Measurements from ENCODE around the gene LIMK1. TPM values are rescaled to one million over a fixed set of nuclear protein-coding genes. Genes with fewer than 3 reads are reported as not detected.
"Not testable (repeated sequence)": the region's sequence is repeated elsewhere in the genome, so short reads cannot be mapped to it uniquely, and the experiment has no call there.

The LIMK1 gene
- total RNA-seq, 1 experiment from 2014 or later: 43.4 TPM

DNA sequence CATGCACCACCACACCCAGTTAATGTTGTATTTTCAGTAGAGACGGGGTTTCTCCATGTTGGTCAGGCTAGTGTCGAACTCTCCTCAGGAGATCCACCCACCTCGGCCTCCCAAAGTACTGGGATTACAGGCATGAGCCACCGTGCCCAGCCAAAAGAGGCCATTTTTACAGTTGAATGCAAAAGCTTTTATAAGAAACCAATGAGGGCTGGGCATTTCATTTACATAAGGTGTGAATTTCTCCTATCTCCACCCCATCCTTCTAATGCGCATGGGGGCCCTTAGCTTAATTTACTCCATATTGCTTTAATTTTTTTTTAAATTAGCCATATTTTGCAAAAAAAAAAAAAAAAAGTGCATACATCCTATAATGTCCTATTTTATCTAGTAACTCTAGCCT lies 65.5 kb downstream of the LIMK1 start:
- no peak overlapping the region for H3K27ac ChIP-seq
- DNase-seq: no peak
- no peak overlapping the region for H3K4me3 ChIP-seq
- H3K9me3 ChIP-seq (replicated peaks): no peaks in the 10 kb centered on the region
- H3K4me1 ChIP-seq: no peaks in the 10 kb centered on the region
- H3K27me3 ChIP-seq: no peaks in the 10 kb centered on the region
- no peaks in the 10 kb centered on the region for H3K36me3 ChIP-seq

DNA sequence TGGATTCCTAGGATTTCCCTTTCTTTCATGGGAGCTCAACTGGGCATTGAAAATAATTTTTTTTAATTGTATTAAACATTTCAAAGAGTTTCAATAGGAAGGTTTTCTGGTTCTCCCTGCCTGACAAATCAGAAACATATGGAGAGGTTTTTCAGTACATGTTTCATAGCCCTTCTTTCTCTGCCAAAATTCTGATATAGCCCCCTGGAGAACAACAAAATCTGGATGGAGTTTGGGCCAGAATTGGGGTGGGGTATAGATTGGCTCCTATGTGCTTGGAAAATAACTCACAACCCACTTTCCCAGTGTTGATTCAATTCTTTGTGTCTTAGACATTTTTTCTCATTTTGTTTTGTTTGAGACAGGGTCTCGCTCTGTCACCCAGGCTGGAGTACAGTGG lies 66.0 kb downstream of the LIMK1 start:
- Histone ChIP-seq H3K4me1 (no peaks in the 10 kb centered on the region), H3K36me3 (no peaks in the 10 kb centered on the region), H3K9me3 (replicated peaks) (no peaks in the 10 kb centered on the region), H3K4me3 (no peak overlapping the region), H3K27me3 (no peaks in the 10 kb centered on the region), H3K27ac (no peak overlapping the region)
- DNase-seq: no peak

DNA sequence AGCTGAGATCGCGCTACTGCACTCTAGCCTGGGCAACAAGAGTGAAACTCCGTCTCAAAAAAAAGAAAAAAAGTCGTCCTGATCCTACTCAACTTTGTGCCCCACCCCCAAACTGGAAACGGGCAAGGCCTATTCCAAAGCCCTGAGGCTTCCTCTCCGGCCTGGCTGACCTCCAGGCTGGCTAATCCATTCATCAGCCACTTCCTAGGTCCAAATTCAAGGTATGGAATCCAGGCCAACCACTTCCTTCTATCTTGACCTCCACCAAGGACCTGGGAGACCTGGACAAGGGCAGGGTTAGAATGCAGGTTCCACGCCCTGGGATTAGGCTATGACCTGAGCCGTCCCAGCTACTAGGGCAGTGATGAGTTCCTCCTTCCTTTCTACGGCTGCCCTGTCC lies 70.1 kb downstream of the LIMK1 start:
- Histone ChIP-seq H3K9me3 (replicated peaks) (no peaks in the 10 kb centered on the region), H3K4me3 (no peak overlapping the region), H3K4me1 (no peaks in the 10 kb centered on the region), H3K36me3 (no peaks in the 10 kb centered on the region), H3K27me3 (no peaks in the 10 kb centered on the region), H3K27ac (no peak overlapping the region)
- no peak for DNase-seq

DNA sequence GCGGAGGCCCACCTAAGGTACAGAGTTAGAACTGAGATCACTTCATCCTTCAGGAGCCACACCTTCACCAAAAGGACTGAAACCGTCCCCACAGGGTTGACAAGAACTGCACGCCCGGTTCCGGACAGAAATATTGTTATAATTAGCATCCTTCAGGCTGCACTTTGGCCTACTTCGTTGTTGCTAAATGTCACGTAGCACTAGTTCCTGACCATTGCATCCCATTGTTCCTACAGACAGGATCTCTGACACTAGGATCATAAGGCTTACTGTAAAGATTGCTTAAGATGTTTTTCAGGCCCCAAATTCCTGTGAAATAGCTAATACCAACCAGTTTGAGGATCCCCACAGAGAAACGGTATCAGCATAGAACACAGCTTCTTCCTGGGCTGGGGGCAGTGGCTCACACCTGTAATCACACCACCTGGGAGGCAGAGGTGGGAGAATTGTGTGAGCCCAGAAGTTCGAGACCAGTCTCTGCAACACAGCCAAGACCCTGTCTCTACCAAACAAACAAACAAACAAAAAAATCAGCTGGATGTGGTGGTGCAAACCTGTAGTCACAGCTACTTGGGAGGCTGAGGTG lies 72.3 kb downstream of the LIMK1 start:
- no peak overlapping the region for H3K4me3 ChIP-seq
- H3K4me1 ChIP-seq: no peaks in the 10 kb centered on the region
- no peaks in the 10 kb centered on the region for H3K36me3 ChIP-seq
- no peaks in the 10 kb centered on the region for H3K9me3 ChIP-seq (replicated peaks)
- no peak overlapping the region for H3K27ac ChIP-seq
- no peak for DNase-seq
- no peaks in the 10 kb centered on the region for H3K27me3 ChIP-seq

DNA sequence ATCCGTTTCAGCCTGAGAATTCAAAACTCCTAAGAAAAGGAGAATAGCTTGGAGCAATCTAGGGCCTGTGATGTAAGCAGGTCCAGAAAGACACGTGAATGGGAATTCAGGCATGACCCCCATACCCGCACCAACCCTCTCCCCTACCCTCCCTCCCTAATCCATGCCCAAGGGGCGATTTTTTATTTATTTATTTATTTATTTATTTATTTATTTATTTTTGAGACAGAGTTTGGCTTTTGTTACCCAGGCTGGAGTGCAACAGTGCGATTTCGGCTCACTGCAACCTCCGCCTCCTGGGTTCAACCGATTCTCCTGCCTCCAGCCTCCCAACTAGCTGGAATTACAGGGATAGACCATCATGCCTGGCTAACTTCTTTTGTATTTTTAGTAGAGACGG lies 74.0 kb downstream of the LIMK1 start:
- Histone ChIP-seq H3K4me1 (no peaks in the 10 kb centered on the region), H3K9me3 (replicated peaks) (no peaks in the 10 kb centered on the region), H3K36me3 (no peaks in the 10 kb centered on the region), H3K27me3 (no peaks in the 10 kb centered on the region), H3K4me3 (no peak overlapping the region), H3K27ac (no peak overlapping the region)
- no peak for DNase-seq

DNA sequence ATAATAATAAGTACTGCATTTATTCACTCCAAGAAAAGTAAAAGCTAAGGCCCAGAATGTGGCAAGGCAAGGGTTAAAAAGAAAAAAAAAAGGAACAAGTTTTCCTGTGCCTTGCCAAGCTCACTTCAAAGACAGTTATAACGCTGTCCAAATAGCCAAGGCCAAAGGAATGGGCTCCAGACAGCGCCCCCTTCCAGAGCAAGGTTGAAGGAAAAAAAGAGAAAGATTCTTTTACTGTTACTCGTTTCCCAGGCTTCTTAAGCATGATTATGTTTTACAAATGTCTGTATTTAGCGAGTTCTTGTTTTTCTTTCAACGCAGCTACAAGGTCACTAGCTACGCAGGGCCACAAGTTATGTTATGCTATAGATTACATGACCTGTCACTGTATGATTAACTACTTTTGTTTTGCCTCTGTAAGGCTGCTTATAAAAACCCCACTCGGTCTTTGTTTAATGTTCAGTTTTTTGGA lies 81.4 kb downstream of the LIMK1 start:
- Histone ChIP-seq H3K36me3 (no peaks in the 10 kb centered on the region), H3K27ac (no peak overlapping the region), H3K27me3 (no peaks in the 10 kb centered on the region), H3K4me3 (no peak overlapping the region), H3K9me3 (replicated peaks) (no peaks in the 10 kb centered on the region), H3K4me1 (no peaks in the 10 kb centered on the region)
- peak; percentile 19 to 43 for DNase-seq

DNA sequence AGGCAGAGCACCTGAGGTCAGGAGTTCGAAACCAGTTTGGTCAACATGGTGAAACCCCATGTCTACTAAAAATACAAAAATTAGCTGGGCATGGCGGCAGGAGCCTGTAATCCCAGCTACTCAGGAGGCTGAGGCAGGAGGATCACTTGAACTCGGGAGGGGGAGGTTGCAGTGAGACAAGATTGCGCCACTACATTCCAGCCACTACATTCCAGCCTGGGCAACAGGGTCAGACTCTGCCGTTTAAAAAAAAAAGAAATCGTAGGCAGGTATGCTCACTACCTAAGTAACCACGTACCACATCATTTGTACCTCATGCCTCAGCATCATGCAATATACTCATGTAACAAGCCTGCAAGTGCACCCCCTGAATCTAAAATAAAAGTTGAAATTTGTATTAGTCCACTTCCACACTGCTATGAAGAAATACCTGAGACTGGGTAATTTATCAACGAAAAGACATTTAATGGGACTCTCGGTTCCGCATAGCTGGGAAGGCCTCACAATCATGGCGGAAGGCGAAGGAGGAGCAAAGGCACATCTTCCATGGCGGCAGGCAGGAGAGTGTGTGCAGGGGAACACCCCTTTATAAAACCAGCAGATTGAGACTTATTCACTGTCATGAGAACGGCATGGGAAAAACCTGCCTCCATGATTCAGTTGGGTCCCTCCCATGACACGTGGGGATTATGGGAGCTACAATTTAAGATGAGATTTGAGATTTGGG lies 82.4 kb downstream of the LIMK1 start:
- Histone ChIP-seq H3K9me3 (replicated peaks) (no peaks in the 10 kb centered on the region), H3K27me3 (no peaks in the 10 kb centered on the region), H3K27ac (no peak overlapping the region), H3K36me3 (no peaks in the 10 kb centered on the region), H3K4me1 (no peaks in the 10 kb centered on the region), H3K4me3 (no peak overlapping the region)
- DNase-seq: no peak

DNA sequence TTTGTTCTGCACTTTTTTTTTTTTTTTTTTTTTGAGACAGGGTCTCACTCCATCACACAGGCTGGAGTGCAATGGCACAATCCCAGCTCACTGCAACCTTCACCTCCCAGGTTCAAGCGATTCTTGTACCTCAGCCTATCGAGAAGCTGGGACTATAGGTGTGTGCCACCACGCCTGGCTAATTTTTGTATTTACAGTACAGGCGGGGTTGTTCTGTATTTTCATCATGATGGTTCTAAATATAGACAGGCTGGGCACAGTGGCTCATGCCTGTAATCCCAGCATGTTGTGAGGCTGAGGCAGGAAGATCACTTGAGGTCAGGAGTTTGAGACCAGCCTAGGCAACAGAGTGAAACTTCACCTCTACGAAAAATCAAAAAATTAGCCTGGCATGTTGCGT lies 83.7 kb downstream of the LIMK1 start:
- H3K4me3 ChIP-seq; H3K4me1 ChIP-seq; H3K36me3 ChIP-seq; H3K27ac ChIP-seq; H3K9me3 ChIP-seq (replicated peaks); H3K27me3 ChIP-seq; DNase-seq: not testable (repeated sequence)

Other genes starting within 250 kb of the LIMK1 start
- gene METTL27, start 241.3 kb upstream of the LIMK1 start, total RNA-seq (2014; rRNA removed; shearing (Covaris generic)): 0.30 and 0.55 TPM in 2 replicates
- gene TMEM270, start 222.6 kb upstream of the LIMK1 start, total RNA-seq (2014; rRNA removed; shearing (Covaris generic)): not detected in 2 replicates
- 100 and 110 TPM in 2 replicates for gene ELN, start 55.6 kb upstream of the LIMK1 start, total RNA-seq (2014; rRNA removed; shearing (Covaris generic))
- gene EIF4H, start 90.6 kb downstream of the LIMK1 start, total RNA-seq (2014; rRNA removed; shearing (Covaris generic)): 453 and 475 TPM in 2 replicates
- 0.61 and 0.99 TPM in 2 replicates for gene LAT2, start 126.2 kb downstream of the LIMK1 start, total RNA-seq (2014; rRNA removed; shearing (Covaris generic))
- 111 and 112 TPM in 2 replicates for gene RFC2, start 170.6 kb downstream of the LIMK1 start, total RNA-seq (2014; rRNA removed; shearing (Covaris generic))
- gene CLIP2, start 205.6 kb downstream of the LIMK1 start, total RNA-seq (2014; rRNA removed; shearing (Covaris generic)): 29.1 and 29.7 TPM in 2 replicates